ENCODE measurements around the gene PTPRT. TPM values are rescaled to one million over a fixed set of nuclear protein-coding genes. Genes with fewer than 3 reads are reported as not detected.

PTPRT gene
- total RNA-seq, 6 experiments from 2014 or later = not detected

DNA sequence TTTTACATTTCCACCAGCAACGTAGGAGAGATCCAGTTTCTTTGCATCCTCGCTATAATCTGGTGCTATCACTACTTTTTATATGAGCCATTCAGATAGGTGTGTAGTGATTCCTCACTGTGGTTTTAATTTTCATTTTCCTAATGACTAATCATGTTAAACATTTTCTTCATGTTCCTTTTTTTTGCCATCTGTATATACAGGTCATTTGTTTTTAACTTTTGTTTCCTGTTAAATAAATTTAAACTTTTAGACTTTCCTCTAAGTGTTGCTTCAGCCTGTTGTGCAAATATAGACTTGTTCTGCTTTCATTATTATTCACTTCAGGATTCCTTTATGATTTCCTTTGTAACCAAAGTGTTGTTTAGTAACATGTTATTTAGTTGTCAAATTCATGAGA, 697.4 kb downstream of the PTPRT start:
- Mint-ChIP-seq H3K36me3 (ENCODE audit: low read depth) (0 out of 2 replicates have a peak, but pooled peaks cover 5% of the 10 kb centered on the region), H3K4me3 (no peak overlapping the region), H3K27me3 (ENCODE audit: insufficient read depth) (peaks cover 3% of the 10 kb centered on the region; the same call in 1 of the 2 replicates), H3K9me3 (peaks cover 33% of the 10 kb centered on the region), H3K27ac (no peak overlapping the region), H3K4me1 (ENCODE audit: low read depth) (no peaks in the 10 kb centered on the region)
- TF ChIP-seq CTCF (IDR thresholded peaks at IDR 0.05) = no peak
- DNase-seq = no peak

DNA sequence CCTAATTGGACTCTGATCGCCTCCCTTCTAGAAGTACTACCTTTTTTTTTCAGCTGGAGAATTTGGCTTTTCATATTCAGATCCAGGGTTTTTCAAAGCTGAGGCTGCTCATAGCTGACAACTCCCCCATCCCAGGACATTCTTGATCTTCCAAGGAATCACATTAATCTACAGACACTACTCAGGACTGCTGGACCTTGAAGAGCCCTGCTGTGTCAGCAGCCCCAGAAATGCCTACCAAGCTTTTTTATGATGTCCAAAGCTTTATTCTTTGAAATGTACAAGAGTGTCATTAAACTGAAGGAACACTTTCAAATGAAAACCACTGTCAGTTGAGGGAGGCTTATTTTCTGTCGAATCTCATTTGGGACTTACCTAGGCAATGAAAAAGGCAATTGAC, 704.1 kb downstream of the PTPRT start:
- Mint-ChIP-seq H3K36me3 (ENCODE audit: low read depth) (no peaks in the 10 kb centered on the region), H3K27ac (no peak overlapping the region), H3K4me3 (no peak overlapping the region), H3K9me3 (peaks cover 40% of the 10 kb centered on the region), H3K4me1 (ENCODE audit: low read depth) (no peaks in the 10 kb centered on the region), H3K27me3 (ENCODE audit: insufficient read depth) (peaks cover 3% of the 10 kb centered on the region; the same call in 1 of the 2 replicates)
- no peak for TF ChIP-seq CTCF (IDR thresholded peaks at IDR 0.05)
- no peak for DNase-seq

GRCh38 chr20:42484790-42485375, 704.8 kb downstream of the PTPRT start:
- Mint-ChIP-seq H3K27ac (no peak overlapping the region), H3K4me1 (ENCODE audit: low read depth) (no peaks in the 10 kb centered on the region), H3K9me3 (peaks cover 40% of the 10 kb centered on the region), H3K4me3 (no peak overlapping the region), H3K27me3 (ENCODE audit: insufficient read depth) (peaks cover 3% of the 10 kb centered on the region; the same call in 1 of the 2 replicates), H3K36me3 (ENCODE audit: low read depth) (no peaks in the 10 kb centered on the region)
- no peak for DNase-seq
- TF ChIP-seq CTCF (IDR thresholded peaks at IDR 0.05) = no peak

DNA sequence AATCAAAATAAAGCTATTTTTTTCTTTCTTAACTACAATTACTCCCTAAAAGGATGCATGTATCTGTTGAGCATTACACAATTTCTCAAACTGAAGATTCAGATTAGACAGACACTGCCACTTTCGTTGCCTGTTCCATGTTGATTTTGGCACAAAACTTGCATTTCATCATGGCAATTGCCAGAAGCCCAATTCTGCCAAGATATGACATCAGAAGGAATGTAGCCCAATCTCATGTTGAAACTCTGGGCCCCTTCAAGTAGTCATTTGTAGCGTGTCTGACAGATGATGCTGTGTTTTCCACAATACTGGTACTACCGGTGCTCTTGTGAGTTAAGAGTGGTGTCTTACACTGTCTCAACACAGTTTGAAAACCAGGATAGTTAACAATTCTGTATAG, 705.4 kb downstream of the PTPRT start:
- Mint-ChIP-seq H3K4me1 (ENCODE audit: low read depth) (no peaks in the 10 kb centered on the region), H3K4me3 (no peak overlapping the region), H3K9me3 (peaks cover 40% of the 10 kb centered on the region), H3K36me3 (ENCODE audit: low read depth) (no peaks in the 10 kb centered on the region), H3K27me3 (ENCODE audit: insufficient read depth) (peaks cover 3% of the 10 kb centered on the region; the same call in 1 of the 2 replicates), H3K27ac (no peak overlapping the region)
- no peak for TF ChIP-seq CTCF (IDR thresholded peaks at IDR 0.05)
- no peak for DNase-seq

DNA sequence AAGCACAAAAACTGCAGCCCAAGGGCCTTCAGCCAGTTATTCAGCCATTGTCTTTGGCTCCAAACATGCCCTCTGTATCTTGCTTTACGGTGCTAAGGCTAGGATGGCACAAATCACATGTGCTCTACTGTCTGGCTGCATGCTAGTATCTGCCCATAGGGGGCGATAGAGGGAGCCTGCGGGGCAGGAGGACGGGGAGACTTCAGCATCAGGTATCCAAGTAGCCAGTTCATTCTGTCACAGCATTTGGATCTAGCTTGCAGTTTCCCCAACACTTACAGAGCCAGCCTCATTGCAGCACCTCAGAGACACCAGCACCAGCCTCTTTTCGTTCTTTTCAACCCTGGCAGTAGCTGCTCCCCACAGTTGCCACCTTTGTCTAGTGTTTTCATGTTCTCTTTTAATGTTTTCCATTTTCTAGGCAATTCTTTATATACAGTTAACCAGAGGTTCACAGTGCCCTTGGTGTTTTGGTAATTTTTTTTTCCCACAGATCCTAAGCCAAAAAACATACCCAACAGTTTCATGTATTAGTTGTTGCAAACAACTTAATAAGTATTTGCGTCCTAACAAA, 705.9 kb downstream of the PTPRT start:
- Mint-ChIP-seq H3K27ac (no peak overlapping the region), H3K36me3 (ENCODE audit: low read depth) (no peaks in the 10 kb centered on the region), H3K9me3 (peaks cover 40% of the 10 kb centered on the region), H3K27me3 (ENCODE audit: insufficient read depth) (peaks cover 3% of the 10 kb centered on the region; the same call in 1 of the 2 replicates), H3K4me3 (no peak overlapping the region), H3K4me1 (ENCODE audit: low read depth) (no peaks in the 10 kb centered on the region)
- no peak for DNase-seq
- peak; percentile 15; the same call in 1 of the 2 replicates for TF ChIP-seq CTCF (IDR thresholded peaks at IDR 0.05)
